Embryonic facial prominence (tissue), 1 donor: ENCODE measurements around the gene ACAN.

Source experiments
- DNase-seq: peaks from one replicate; pipeline ENCODE4 v3.0.0-alpha.2; 2016; ENCODE audit errors: extremely low spot score

Gene ACAN

GRCh38 chr15:88802250-88802990 lies 816 bp upstream of the ACAN start:
- no peak for DNase-seq

DNA sequence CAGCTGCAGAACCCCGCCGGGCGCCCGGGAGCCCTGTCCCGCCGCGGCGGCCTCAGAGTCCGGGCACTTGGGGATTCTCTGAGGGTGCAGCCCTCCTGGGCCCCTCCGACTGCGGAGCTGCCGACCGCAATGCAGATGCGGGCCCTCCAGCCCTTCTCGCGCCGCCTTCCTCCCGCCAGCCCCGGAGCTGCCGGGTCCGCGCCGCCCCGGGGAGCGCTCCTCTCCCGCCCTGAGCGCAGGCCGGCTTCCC lies 320 bp upstream of the ACAN start:
- DNase-seq = no peak

- DNase-seq = no peak
Observed at GRCh38 chr15:88803920-88804247, 648 bp downstream of the ACAN start.

DNA sequence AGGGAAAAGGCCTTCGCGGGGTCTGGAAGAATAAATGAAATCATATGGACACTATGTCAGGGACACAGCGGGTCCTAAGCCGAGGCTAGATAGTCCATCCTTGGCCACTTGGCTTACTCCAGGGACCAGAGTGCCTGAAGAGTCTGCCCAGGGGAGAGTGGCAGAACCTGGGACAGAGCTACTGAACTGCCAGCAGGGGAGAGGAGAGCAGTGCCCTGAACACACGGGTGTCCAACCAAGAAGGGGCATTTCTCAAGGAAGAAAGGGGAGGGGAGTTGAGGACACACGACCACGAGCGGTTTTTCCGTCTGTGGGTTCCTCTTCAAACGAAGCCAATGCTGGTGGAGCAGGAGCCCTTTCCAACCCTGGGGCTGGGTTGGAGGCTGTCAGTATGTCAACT lies 1.0 kb downstream of the ACAN start:
- no peak for DNase-seq

DNA sequence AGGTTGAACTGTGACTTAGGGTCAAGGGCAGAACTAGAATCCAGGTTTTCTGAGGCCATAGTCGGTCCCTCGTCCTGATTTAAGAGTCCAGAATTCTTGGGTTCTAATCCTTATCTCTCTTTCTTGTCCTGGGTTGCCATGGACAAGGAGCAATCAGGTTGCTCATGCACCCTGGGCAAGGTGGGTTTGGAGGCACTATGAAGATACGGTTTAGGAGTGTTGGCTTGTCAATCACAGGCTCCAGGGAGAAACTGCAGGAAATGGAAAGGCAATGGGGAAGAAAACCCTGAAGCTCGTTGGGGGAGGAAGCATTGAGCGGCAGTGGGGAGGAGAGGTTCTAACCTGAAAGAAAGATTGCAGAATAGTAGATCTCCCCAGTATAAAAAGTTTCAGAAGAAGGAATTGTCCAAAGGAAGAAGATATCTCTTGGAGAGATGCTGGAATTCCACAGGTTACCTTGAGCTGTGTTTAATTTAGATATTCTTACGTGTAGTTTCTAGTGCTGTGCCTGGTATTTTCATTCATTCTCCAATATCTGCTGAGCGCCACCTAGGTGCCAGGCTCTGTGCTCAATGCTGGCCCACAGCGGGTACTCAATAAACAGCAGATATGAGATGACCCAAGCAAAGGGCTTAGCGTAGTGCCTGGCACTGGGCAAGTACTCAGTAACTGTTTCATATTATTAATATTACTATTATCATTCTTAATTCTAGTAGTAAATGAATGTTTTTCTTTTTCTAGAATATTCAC lies 2.0 kb downstream of the ACAN start:
- no peak for DNase-seq

GRCh38 chr15:88810446-88810845 lies 7.2 kb downstream of the ACAN start:
- no peak for DNase-seq

GRCh38 chr15:88812133-88812532 lies 8.9 kb downstream of the ACAN start:
- no peak for DNase-seq

- no peak for DNase-seq
Observed at GRCh38 chr15:88813960-88814359, 10.7 kb downstream of the ACAN start.

GRCh38 chr15:88814393-88814792 lies 11.2 kb downstream of the ACAN start:
- no peak for DNase-seq

DNA sequence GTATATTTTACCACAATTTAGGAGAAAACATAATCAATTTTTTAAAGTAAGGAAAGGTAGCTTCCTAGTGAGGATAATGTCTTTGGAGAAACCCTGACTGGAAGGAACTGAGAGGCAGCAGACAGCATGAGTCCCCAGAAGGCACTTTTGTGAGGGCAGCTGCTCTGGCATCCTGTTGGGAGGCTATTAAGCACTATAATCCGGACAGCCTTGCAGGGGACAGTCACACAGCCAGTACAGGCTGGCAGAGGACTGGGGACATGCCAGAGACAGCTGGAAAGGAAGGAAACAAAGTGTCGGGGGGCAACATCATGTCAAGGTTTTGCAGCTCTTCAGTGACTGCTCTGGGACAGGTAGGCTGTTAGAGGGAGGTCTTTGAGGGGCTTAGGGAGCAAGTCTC lies 15.7 kb downstream of the ACAN start:
- no peak for DNase-seq

- DNase-seq = no peak
Observed at GRCh38 chr15:88821993-88822392, 18.8 kb downstream of the ACAN start.

GRCh38 chr15:88828791-88829190 lies 25.6 kb downstream of the ACAN start:
- no peak for DNase-seq

DNA sequence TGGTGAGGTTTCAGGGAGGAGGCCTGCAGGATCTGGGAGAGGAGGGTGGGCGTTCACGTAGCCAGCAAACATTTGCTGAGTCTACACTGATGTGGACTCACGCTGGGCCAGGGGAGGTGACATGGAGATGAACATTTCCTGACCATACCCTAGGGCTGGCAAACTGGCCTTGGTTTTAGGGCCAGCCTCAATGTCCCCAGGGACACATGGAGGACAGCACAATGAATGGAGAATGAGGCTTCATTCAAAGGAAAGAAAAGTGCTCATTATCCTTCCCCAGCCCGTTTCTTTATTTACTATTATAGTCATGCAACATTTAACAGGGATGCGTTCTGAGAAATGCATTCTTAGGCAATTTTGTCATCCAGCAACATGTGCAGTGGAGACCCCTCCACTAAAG lies 26.8 kb downstream of the ACAN start:
- no peak for DNase-seq

DNA sequence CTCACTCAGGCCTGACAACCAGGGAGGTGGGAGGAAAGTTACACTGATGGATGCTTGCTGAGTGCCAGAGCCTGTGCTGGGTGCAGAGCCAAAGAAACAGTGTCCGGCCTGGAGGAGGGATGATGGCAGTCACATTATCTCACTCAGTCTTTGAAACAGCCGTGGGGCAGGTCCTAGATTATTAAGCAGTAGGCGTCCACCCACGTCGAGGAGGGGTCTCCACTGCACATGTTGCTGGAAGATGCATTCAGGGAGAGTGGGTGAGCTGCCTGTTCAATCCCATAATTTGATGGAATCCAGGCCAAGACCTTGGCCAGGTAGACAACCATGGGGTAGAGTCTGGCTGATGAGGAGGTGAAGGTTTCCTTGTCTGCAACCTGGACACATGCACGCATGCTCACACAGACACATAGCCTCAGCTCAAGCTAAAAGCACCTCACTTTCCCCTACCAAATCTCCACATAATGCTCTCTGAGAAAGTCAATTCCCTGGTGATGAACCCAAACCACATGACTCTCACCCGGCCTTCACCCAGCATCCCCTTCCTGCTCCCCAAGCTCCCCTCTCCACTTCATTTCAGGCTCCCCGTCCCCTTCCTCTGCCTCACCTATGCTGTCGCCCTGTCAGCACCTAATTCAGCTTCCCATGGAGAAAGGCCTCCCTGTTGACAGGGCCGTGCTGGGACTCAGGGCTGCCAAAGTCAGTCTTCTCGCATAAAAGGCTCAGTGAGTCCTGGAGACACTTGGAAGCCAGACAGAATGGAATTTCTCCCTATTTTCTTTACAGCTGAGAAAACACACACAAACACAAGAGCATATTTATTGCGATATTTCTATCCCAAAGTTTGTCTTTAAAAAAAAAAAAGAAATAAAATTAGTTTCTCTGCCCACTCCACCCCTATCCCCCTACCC lies 29.8 kb downstream of the ACAN start:
- DNase-seq = no peak

GRCh38 chr15:88833731-88834100 lies 30.5 kb downstream of the ACAN start:
- DNase-seq = no peak

GRCh38 chr15:88834211-88834812 lies 31.1 kb downstream of the ACAN start:
- DNase-seq = no peak

GRCh38 chr15:88835119-88835518 lies 31.9 kb downstream of the ACAN start:
- DNase-seq = no peak

GRCh38 chr15:88835646-88836045 lies 32.4 kb downstream of the ACAN start:
- DNase-seq = no peak

DNA sequence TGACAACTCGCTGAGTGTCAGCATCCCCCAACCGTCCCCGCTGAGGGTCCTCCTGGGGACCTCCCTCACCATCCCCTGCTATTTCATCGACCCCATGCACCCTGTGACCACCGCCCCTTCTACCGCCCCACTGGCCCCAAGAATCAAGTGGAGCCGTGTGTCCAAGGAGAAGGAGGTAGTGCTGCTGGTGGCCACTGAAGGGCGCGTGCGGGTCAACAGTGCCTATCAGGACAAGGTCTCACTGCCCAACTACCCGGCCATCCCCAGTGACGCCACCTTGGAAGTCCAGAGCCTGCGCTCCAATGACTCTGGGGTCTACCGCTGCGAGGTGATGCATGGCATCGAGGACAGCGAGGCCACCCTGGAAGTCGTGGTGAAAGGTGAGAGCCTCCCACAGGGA lies 35.4 kb downstream of the ACAN start:
- DNase-seq = no peak

DNA sequence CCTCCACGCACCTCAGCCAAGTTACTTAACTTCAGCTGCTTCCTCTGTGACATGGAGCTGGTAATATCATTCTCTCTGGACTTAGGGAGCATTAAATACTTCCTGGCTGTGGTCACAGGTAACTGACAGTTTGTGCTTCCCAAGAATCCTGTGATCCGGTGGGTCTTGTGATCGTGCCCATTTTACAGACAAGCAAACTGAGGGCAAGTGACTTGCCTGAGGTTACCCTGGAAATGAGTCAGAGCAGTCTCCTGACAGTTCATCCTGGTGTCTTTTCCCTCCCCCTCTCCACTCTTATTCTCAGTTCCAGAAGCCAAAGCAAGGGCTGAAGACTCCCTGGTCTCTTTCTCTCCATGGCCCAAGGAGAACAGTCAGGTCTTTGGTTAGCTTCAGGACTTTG lies 35.9 kb downstream of the ACAN start:
- DNase-seq = no peak

GRCh38 chr15:88839961-88840360 lies 36.7 kb downstream of the ACAN start:
- DNase-seq = no peak

GRCh38 chr15:88841236-88841635 lies 38.0 kb downstream of the ACAN start:
- no peak for DNase-seq

DNA sequence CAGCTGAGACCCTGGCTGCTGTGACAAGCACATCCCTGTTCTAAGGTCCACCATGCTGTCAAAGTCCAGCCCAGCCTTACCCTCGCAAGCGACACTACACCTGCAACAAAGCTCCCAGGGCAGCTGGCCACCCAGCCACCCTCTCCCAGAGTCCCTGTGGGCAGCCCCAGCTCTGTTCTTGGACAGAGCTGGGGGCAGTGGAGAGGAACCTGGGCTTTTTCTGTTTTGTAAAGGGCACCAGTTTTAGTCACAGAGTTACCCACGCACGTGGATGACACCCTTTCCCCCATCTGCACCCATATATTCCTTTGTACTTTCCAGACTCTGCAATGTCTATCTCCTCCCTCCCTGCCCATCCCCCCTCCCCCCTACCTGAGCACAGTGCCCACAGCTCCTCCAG lies 38.9 kb downstream of the ACAN start:
- DNase-seq = no peak
